NT2/D1 (cell line): Measurements from ENCODE around the gene BARHL2.

Experiments
- YY1 ChIP-seq: IDR thresholded peaks from 2 replicates; pipeline ENCODE4 v1.6.1; 2011; ENCODE audit not compliant: insufficient read length, insufficient read depth
- ZNF274 ChIP-seq: IDR thresholded peaks from 2 replicates; pipeline ENCODE4 v1.6.1; 2011; ENCODE audit warnings: mild to moderate bottlenecking, low read depth, low read length

DNA sequence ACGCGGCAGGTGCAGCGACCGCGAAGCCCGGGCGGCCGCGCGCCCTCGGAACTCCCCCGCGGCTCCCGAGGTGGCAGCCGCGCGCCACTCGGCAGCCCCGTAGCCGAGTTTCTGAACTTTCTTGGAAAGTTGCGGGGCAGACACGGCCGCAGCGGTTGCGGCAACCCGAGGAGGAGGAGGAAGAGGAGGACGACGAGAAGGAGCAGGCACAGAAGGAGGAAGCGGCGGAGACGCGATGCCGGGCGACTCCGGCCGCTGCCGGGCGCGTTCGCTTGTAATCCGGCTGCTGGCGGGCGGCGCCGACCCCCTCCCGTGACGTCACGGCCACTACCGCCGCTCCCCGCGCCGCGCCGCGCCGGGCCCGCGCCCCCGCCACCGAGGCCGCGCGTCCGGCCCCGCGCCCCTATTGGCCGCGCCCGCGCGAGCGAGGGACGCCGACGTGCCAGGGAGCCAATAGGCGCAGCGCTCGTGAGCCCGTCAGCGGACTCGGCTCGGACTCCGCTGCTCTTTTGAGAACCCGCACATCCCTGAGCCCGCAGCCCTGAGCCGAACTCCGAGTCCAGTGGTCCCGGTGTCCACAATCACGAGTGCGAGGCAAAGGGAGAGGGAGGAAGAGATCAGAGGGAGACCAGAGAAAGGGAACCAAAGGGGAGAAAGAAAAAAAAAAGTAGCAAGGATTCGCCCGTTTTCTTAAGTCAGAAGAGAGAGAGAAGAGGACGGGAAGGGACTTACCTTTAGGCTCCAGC is 736 bp upstream of the BARHL2 start:
- TF ChIP-seq YY1, result no peak
- no peak for TF ChIP-seq ZNF274
